ENCODE results near the gene MOB3A. TPM values are rescaled to one million over a fixed set of nuclear protein-coding genes. Genes with fewer than 3 reads are reported as not detected.

The MOB3A gene
- total and polyA plus RNA-seq, 4 donors = 3.4 to 8.7 (median 6.5) TPM

- Histone ChIP-seq H3K9me3 (ENCODE audit: control insufficient read depth in 4 of 4, low read length in 3 of 4) (no peaks in the 10 kb centered on the region), H3K27me3 (ENCODE audit: control insufficient read depth in 4 of 4, insufficient read depth in 4 of 4, low read length in 3 of 4) (no peaks in the 10 kb centered on the region), H3K36me3 (ENCODE audit: control insufficient read depth in 4 of 4, insufficient read depth in 3 of 4, low read depth in 1 of 4, low read length in 3 of 4) (peaks cover 43 to 93% (median 58%) of the 10 kb centered on the region in 4 donors), H3K9ac (ENCODE audit: low read depth in 1 of 2, low read length in 2 of 2) (no peak overlapping the region), H3K4me1 (ENCODE audit: control insufficient read depth in 4 of 4, insufficient read depth in 4 of 4, low read length in 3 of 4) (no peaks in the 10 kb centered on the region), H3K4me3 (ENCODE audit: low read depth in 1 of 3, low read length in 3 of 3) (no peak overlapping the region), H3K27ac (ENCODE audit: low read depth in 1 of 2, low read length in 2 of 2) (no peak overlapping the region)
- no peak for TF ChIP-seq HNF4A (conservative IDR thresholded peaks at IDR 0.05)
- TF ChIP-seq MAX (IDR thresholded peaks at IDR 0.05) = no peak
- no peak for TF ChIP-seq FOXA1 (IDR thresholded peaks at IDR 0.05)
- no peak for TF ChIP-seq GABPA (IDR thresholded peaks at IDR 0.05 in 1 of 2, conservative IDR thresholded peaks at IDR 0.05 in 1 of 2)
- WGBS = 97% methylated on average over 24 of the region's 24 CpGs
- no peak for DNase-seq (ENCODE audit: low spot score)
These were observed 19.8 kb upstream of the MOB3A start for GRCh38 chr19:2115911-2116426.

- no peak for TF ChIP-seq GABPA (IDR thresholded peaks at IDR 0.05 in 1 of 2, conservative IDR thresholded peaks at IDR 0.05 in 1 of 2)
- no peak for TF ChIP-seq JUND (IDR thresholded peaks at IDR 0.05)
- no peak for TF ChIP-seq NR2F2 (IDR thresholded peaks at IDR 0.05)
- TF ChIP-seq HNF4G (IDR thresholded peaks at IDR 0.05) = no peak
- no peak for TF ChIP-seq SP1 (IDR thresholded peaks at IDR 0.05)
- no peak for TF ChIP-seq RXRA (IDR thresholded peaks at IDR 0.05)
- no peak for TF ChIP-seq TAF1 (conservative IDR thresholded peaks at IDR 0.05)
- no peak for TF ChIP-seq HNF4A (conservative IDR thresholded peaks at IDR 0.05)
- TF ChIP-seq FOXA1 (IDR thresholded peaks at IDR 0.05) = no peak
- TF ChIP-seq FOXA2 (IDR thresholded peaks at IDR 0.05) = no peak
- TF ChIP-seq, protein P1, sequence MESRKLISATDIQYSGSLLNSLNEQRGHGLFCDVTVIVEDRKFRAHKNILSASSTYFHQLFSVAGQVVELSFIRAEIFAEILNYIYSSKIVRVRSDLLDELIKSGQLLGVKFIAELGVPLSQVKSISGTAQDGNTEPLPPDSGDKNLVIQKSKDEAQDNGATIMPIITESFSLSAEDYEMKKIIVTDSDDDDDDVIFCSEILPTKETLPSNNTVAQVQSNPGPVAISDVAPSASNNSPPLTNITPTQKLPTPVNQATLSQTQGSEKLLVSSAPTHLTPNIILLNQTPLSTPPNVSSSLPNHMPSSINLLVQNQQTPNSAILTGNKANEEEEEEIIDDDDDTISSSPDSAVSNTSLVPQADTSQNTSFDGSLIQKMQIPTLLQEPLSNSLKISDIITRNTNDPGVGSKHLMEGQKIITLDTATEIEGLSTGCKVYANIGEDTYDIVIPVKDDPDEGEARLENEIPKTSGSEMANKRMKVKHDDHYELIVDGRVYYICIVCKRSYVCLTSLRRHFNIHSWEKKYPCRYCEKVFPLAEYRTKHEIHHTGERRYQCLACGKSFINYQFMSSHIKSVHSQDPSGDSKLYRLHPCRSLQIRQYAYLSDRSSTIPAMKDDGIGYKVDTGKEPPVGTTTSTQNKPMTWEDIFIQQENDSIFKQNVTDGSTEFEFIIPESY (IDR thresholded peaks at IDR 0.05) = no peak
- no peak for TF ChIP-seq MAX (IDR thresholded peaks at IDR 0.05)
- TF ChIP-seq EGR1 (IDR thresholded peaks at IDR 0.05; ENCODE audit: low read depth in 2 of 2) = no peak
- no peak for TF ChIP-seq CTCF (IDR thresholded peaks at IDR 0.05; ENCODE audit: low read depth, low read length, missing input control)
- TF ChIP-seq REST (IDR thresholded peaks at IDR 0.05) = no peak
- no peak for TF ChIP-seq RAD21 (IDR thresholded peaks at IDR 0.05)
- no peak for TF ChIP-seq YY1 (IDR thresholded peaks at IDR 0.05)
- TF ChIP-seq, protein P2, sequence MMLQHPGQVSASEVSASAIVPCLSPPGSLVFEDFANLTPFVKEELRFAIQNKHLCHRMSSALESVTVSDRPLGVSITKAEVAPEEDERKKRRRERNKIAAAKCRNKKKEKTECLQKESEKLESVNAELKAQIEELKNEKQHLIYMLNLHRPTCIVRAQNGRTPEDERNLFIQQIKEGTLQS (IDR thresholded peaks at IDR 0.05) = no peak
- Histone ChIP-seq H3K27ac (ENCODE audit: low read depth in 1 of 2, low read length in 2 of 2) (no peak overlapping the region), H3K4me1 (ENCODE audit: control insufficient read depth in 4 of 4, insufficient read depth in 4 of 4, low read length in 3 of 4) (no peaks in the 10 kb centered on the region), H3K36me3 (ENCODE audit: control insufficient read depth in 4 of 4, insufficient read depth in 3 of 4, low read depth in 1 of 4, low read length in 3 of 4) (peaks cover 46 to 93% (median 59%) of the 10 kb centered on the region in 4 donors), H3K4me3 (ENCODE audit: low read depth in 1 of 3, low read length in 3 of 3) (no peak overlapping the region), H3K9me3 (ENCODE audit: control insufficient read depth in 4 of 4, low read length in 3 of 4) (no peaks in the 10 kb centered on the region), H3K27me3 (ENCODE audit: control insufficient read depth in 4 of 4, insufficient read depth in 4 of 4, low read length in 3 of 4) (no peaks in the 10 kb centered on the region), H3K9ac (ENCODE audit: low read depth in 1 of 2, low read length in 2 of 2) (no peak overlapping the region)
- WGBS = 98% methylated on average over 25 of the region's 25 CpGs
- DNase-seq (ENCODE audit: low spot score) = no peak
These were observed 19.2 kb upstream of the MOB3A start for GRCh38 chr19:2115324-2115723.
